Measurements from ENCODE around the gene PFKM.

DNA sequence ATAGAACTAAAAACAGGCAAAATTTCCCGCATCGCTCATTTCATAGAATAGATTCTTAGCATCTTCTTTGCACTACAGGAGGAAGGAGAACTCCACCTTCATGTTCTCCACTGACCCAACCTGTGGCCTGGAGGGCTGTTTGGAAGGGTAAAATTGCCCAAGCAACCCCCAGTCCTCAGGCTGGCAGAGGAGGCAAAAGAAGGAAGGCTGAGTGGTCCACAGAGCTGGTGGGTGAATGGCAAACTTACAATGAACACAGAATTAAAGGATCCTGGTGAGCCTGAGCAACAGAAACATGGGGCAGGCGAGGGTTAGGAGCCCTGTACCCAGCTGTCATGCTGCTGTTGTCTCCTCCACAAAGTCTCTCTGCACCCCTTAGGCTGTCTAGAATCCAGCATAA lies 38.3 kb upstream of the PFKM start:
- TF ChIP-seq, protein P1, sequence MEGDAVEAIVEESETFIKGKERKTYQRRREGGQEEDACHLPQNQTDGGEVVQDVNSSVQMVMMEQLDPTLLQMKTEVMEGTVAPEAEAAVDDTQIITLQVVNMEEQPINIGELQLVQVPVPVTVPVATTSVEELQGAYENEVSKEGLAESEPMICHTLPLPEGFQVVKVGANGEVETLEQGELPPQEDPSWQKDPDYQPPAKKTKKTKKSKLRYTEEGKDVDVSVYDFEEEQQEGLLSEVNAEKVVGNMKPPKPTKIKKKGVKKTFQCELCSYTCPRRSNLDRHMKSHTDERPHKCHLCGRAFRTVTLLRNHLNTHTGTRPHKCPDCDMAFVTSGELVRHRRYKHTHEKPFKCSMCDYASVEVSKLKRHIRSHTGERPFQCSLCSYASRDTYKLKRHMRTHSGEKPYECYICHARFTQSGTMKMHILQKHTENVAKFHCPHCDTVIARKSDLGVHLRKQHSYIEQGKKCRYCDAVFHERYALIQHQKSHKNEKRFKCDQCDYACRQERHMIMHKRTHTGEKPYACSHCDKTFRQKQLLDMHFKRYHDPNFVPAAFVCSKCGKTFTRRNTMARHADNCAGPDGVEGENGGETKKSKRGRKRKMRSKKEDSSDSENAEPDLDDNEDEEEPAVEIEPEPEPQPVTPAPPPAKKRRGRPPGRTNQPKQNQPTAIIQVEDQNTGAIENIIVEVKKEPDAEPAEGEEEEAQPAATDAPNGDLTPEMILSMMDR (IDR thresholded peaks at IDR 0.05): no peak
- TF ChIP-seq POLR2A (IDR thresholded peaks at IDR 0.05): no peak
